Adrenal gland (tissue), 5 donors: Measurements from ENCODE around the gene HAT1.

Source experiments
- CTCF ChIP-seq, 6 experiments: fragments of 450-650 bp in 4 of 6; fragments of 200-600 bp in 2 of 6; sonication (generic) in 1 of 6; IDR thresholded peaks; 1 replicate in 5 of 6; 2 replicates in 1 of 6; pipeline versions ENCODE4 v1.5.1 to v1.8.0; 2016 to 2021; ENCODE audit warnings: antibody characterized with exemption in 6 of 6, mild to moderate bottlenecking in 2 of 6, moderate library complexity in 1 of 6
- POLR2A ChIP-seq, 2 donors: fragments of 450-650 bp; IDR thresholded peaks; one replicate each; pipeline ENCODE4 v1.6.1; 2017; ENCODE audit warnings: antibody characterized with exemption in 2 of 2, mild to moderate bottlenecking in 2 of 2, moderate library complexity in 1 of 2
- donor health status: DM: no; HTN: no; CAD: no.

DNA sequence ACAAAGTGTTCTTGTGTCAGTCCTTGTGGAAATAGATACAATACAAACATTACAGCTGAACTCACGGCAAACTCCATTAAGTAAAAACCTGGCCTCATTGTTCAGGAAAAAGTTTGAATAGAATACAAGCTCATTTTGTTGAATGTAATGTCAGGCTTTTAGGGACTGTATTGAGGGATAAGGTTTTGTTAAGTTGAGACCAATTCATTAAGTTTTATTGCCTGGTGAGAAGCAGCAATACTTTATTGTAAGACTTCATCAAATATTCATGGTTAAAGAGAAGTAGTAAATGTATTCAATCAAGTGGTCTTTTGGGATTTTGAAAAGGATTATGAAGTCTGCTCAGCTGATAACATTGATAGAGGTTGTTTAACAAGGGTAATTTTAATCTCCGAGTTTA, 42.0 kb downstream of the HAT1 start:
- TF ChIP-seq CTCF (IDR thresholded peaks at IDR 0.05) (no peak), POLR2A (IDR thresholded peaks at IDR 0.05) (no peak)
